ENCODE measurements around the gene FEM1C.

The FEM1C gene

DNA sequence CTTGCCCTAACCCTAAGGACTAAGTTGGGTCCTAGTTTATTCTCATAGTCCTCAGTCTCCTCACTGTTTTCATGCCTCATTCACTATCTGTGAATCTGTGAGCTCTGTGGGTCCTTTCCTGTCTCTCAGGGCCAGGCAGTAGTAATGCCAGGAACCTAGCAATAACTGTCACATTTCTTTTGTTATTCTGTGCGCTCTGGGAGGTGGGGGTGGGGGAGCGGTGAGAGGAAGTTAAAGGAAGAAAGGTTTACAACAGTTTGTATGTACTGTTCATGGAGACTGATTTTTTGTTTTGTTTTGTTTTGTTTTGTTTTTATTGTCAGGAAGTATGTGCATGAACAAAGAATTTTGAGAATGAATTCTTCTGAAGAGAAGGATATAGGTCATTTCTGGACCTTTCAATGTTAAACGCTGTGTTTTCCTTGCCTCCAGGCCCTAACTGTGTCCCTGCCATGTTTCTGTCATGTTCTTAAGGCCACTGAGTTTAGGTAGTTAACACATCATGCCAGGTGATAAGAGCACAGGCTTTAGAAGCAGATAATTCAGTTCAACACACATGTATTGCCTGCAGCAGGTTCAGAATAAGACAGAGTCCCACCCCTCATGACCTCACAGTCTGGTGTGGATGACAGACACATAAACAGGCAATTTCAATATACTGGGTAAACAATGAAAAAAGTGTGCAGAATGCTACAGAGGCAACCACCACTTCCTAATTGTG, 13.3 kb upstream of the FEM1C start:
- no peak for DNase-seq (ENCODE audit: low spot score)

DNA sequence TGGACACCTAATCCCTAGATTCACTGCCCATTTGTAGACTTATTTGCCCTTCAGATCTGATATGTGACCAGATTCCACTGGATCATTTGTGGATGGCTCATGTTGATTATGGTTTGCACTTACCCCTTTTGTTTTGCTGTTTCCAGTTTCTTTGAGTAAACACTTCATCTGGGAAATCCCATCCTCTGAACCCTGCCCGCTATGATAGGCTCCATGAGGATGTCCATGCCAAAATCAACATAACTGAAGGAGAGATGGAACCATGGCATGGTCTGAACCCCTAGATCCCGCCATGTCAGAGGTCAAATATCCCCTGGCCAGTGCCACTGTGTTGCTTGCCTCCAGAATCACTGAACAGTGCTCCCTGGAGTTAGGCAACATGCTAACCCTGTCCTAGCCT, 11.7 kb upstream of the FEM1C start:
- DNase-seq (ENCODE audit: low spot score), result no peak

DNA sequence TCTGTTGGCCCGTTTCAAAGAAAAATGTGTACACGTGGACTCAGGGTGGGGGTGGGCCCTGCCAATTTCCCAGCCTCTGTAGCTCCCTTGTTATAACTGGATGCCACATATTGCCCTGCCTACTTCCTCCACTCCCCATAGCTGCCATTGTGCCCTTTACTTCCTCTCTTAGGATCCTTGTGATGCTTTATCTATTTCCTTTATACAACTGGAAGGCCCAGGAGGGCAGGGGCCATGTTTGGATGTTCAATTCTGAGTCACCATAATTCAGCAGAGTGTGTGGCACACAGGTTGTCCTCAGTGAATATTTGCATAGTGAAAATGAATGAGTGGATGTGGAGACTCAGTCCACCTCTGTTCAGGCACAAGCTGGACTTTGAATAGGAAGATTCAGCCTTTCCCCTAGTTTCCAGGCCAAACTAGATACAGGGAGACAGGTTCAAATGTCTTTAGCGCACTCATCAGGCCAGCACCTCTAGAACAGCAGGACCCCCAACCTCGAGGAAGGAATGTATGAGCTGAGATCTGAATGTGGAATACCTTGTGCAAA, 10.6 kb upstream of the FEM1C start:
- DNase-seq (ENCODE audit: low spot score), result no peak

DNA sequence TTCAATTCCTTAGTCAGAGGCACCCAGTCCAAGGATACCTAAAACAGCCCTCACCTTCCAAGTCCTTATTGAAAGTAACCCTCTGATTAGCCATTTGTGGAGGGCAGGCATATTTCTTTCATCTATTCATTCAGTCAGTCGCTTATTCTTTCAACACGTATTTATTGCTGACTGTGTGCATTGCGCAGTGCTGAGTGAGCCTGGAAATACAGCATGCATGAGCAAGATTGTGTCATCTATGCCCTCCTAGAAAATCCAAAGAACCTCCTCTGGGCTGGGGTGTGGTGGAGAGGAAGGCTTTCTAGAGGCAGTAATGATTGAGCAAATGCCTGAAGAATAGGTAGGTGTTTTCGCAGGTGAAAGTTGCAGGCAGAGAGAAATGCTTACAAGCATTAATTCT, 8.5 kb upstream of the FEM1C start:
- DNase-seq (ENCODE audit: low spot score), result no peak

DNA sequence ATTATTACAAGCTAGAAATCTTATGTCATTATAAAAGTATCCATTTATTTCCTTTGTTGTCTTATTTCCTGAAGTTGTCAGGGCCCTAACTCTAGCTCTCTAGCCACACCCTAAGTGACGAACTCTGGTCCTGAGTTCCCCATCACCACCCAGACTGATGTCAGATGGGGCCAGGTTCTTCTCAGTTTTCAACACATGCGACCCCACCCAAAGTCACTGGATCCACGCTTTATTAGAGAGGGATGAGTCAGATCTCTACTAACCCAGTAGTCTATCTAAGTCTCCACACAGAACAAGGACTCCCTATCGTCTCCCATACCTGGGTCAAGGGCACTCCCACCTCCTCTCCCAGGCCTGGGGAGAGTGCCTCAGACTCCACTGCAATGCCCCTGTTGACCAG, 6.8 kb upstream of the FEM1C start:
- peak; percentile 33 for DNase-seq (ENCODE audit: low spot score)

DNA sequence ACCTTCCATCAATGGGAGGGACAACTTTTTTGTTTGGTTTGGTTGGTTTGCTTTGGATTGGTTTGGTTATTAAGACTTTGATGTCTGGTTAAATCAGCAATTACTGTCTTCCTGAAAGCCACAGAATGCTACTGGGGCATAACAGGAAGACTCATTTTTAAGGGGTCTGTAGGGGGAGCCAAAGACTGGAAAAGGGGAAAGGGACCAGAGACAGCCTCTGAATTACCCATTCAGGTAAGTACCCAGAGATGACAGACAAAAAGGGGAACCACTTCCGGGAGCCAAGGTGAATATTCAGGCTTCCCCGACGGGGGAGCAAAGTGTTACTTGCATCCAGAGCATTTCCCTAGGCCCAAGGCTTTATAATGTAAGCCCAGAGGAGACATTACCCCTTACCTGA, 4.6 kb upstream of the FEM1C start:
- peak; percentile 47 for DNase-seq (ENCODE audit: low spot score)

DNA sequence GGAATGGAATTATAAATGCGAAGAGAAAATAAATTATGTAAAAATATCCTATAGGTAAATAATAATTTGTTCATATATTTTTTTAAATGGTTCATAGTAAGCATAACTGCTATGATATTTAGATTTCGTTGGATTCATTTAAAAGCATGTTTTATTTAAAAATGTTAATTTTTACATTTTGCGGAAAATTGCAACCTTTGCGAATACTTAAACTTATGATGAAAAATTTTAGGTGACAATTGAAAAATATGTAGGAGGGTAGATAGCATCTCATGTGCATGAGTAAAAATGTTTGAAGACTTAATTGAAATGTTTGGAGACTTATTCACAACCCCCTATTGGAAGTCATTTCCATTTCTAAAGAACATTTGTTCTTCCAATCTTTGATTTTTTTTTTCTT, 4.1 kb upstream of the FEM1C start:
- DNase-seq (ENCODE audit: low spot score), result no peak

DNA sequence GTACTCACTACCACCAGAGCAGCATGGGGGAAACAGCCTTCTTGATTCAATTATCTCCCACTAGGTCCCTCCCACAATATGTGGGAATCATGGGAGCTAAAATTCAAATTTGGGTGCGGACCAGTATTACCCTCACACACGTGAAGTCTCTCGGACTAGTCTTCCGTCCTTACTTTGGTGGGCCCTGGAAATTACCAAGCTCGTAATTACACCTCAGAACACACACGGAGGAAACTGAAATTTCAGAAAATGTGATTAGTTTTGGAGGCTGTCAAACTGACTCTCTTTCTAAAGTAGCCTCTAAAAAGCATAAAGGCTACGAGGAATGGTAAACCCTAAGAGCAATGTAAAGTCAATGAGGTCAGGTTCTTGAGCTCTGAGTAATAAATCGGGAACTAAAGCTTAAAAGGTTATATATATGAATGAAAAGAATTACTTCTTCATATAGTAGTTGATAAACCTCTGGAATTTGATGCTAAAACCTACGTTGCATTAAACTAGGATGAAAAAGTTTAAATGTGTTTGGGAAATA, 842 bp upstream of the FEM1C start:
- DNase-seq (ENCODE audit: low spot score), result no peak

DNA sequence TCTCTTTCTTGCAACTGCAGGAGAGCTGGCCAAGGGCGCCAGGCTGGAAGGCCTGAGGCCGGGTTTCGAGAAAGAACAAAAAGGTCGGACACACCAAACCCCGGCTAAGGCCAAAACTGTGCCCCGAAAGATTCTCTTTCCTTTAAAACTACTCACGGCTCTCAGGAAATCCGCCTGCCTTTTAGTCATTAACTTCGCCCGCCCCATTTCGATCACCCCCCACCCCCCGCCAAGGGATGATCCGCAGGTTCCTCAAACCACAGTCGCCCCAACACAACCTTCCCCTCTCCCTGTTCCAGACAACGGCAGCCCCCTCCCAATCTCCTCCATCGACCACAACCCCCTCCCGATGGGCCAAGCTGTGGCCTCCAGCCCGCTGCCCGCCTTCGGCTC, 536 bp downstream of the FEM1C start:
- DNase-seq (ENCODE audit: low spot score), result peak; percentile 57

DNA sequence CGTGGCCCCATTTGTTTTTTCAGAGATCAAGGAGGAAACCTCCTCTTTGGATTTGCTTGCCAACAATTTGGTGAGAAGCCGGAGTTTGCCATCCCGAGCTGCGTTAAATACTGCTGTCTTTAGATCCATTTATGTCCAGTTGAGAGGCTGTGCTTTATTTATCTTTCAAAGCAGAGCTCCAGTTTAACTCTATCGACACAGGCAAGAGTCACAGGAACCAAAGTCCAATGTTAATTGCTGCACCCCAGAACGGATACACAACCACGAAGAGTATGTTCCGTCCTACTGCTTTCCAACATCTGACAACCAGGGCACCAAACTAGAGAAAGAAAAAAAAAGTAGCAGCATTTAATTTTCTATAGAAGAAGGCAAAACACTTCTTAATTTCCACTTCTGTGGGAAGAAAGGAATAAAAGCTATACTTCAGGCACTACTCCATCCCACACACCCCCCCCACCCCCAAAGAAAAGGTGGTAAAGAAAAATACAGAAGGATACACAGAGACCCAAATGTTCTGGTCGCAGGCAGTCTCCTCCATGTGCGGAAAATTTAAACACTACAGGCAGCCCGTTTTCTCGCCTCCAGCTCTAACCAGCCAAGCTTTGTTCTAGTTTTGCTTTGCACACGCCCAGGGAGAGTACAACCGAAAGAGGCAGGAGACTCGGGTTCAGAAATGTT, 1.1 kb downstream of the FEM1C start:
- DNase-seq (ENCODE audit: low spot score), result peak; percentile 47

DNA sequence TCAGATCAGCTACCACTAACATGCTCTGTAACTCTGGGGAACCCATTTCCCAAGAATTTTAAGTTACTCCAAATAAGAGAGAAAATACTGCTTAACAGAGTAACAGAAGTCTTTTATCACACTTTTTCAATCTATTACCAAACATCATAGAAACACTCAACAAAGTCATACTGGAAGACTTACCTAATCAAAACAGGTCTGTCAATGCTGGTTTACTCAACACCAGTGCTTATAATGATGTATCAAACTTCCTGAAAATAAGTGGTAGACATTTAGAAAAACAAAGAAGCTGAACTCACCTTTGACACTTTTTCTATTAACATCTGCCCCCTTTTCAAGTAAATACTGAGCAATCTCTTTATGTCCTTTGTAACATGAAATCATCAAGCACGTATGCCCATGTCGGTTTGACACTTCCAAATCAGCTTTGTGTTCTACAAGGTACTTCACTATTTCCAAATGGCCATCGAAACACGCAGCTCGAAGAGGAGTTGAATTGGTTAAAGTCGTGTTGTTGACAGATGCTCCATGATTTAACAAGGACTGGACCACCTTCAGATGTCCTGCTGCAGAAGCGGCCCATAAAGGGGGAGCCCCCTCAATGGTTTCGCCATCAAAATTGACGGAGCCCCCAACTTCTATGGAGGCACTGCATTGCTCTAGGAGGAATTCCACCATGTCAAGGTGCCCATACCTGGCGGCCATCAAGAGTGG, 1.8 kb downstream of the FEM1C start:
- DNase-seq (ENCODE audit: low spot score), result peak; percentile 49

DNA sequence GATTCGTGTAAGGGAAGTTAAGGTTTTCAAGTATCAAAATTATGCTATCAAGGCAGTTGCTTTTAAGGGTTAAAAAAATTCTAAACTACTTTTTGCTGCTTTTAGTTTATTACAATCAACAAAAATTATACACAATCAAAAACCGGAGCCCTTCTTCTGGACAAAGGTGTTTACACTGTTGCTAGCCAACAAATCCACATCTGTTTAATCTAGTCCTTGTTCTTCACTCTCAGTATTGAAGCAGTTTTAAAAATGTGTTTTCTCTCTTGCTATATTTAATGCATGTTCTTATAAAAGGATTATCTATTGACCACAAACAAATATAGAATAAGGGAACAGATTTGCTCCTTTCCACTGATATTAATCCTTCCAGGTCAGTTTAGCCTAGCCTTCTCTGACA, 2.5 kb downstream of the FEM1C start:
- DNase-seq (ENCODE audit: low spot score), result no peak

DNA sequence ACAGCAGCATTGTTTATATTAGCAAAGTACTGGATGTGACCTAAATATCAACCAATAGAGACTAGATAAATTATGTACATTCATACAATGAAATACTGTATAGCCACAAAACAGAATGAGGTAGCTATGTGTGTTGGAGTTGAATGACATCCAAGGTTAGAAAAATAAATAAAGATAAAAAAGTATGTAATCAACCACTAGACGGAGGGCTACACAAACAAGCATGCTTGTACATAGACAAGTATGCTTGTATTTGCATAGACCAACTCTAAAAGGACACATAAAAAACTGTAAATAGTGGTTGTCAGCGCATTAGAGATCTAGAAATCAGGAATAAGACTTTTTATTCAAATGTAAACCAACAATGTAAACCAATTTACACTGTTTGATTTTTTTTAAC, 3.0 kb downstream of the FEM1C start:
- DNase-seq (ENCODE audit: low spot score), result peak; percentile 48

DNA sequence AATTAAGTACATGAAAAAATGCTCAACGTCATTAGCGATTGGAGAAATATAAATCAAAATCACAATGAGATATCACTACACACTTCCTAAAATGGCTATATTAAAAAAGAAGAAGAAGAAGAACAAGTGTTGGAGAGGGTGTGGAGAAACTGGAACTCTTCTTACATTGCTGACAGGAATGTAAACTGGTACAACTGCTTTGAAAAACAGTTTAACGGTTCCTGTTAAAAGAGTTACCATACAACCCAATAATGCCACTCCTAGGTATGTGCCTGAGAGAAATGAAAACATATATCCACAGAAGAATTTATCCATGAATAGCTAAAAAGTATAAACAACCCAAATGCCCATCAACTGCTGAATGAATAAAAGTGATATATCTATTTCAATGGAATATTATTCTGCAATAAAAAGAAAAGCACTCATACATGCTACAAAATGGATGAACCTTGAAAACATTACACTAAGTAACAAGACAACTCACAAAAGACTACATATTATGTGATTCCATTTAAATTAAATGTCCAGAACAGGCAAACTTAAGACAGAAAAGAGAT, 9.0 kb downstream of the FEM1C start:
- DNase-seq (ENCODE audit: low spot score), result no peak

DNA sequence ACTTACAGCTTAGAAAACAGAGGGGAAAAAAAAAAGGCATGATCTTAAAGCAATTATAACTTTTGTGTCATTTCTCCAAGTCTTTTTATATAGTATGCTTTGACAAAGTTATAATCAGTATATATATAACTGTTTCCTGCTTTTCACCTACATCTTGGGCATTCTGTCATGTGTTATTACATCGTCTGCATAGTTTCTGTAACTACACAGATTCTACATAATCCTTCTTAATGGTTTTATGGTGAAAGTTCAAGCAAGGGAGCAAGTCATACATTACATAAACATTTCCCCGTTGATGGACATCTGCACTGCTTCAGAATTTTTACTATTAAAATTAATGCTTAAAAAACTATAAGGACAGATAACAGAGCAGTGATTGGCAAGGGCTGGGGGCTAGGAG, 12.1 kb downstream of the FEM1C start:
- no peak for DNase-seq (ENCODE audit: low spot score)

DNA sequence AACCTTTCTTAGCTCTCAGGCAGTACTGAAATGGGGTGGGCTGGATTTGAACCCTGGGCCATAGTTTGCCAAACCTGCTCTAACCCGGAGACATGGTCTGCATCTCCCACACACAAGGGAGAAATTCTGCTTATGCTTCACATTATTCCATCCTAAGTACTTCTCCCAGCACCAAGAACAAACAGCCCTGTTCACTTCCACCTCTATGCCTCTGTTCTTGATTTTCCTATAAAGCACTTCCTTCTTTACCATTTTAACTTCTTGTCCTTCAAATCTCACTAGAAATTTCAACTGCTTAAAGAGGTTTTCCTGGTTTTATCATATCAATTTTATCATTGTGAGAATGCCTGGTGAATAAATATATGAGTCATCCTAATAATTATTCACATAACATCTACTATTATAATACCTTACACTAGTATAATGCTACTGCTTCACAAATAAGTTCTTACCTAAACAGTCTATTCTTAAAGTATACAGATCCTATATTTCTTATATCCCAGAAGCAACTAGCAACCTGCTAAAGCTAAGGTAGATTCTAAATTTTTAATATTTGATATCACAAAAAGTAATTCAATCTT, 12.7 kb downstream of the FEM1C start:
- DNase-seq (ENCODE audit: low spot score), result no peak

DNA sequence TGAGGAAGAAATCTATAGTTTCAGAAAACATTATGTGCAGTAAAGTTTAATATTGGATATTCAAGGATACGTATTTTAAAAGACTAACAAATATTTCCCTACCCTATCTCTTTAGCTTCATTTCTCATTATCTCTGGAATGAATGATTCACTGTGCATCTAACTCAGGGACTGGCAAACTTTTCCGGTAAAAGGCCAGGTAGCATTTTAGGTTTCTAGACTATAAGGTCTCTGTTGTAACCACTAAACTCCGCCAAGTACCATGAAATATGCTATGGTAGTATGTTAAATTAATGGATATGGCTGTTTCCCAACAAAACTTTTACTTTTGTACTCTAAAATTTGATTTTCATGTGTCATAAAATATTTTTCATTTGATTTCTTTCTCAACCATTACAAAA, 13.2 kb downstream of the FEM1C start:
- no peak for DNase-seq (ENCODE audit: low spot score)

DNA sequence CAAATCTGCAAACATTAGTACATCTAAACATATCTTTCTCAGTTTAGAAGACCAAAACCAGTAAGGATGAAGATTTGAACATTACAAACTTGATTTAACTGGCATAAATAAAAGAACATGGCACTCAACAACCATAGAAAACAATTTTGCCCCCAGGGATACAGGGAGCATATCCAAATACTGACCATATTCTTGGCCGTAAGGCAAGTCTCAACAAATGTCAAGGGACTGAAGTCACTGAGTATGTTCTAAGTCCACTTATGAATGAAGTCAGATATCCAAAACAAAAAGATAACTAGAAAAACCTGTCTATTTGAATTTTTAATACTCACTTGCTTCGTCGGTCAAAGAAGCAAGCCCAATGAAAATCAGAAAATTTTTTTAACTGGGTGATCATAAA, 14.1 kb downstream of the FEM1C start:
- no peak for DNase-seq (ENCODE audit: low spot score)

DNA sequence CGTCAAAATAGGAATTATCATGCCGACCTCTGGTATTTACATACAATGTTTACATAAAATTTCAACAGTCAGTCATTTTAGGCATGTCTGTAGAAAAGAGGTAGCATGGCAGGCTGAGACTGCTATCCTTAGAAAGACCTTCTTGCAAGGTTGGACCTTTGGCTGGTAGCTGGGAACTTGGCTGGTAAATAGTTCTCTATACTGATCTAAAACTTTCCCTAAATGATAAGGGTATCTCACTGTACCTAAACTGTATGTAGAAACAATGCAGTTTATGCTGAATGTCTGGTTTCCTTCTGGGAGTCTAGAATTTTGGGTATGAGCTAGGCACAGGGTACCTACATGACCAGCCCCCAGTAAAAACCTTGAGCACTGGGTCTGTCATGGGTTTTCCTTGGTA, 18.0 kb downstream of the FEM1C start:
- no peak for DNase-seq (ENCODE audit: low spot score)

DNA sequence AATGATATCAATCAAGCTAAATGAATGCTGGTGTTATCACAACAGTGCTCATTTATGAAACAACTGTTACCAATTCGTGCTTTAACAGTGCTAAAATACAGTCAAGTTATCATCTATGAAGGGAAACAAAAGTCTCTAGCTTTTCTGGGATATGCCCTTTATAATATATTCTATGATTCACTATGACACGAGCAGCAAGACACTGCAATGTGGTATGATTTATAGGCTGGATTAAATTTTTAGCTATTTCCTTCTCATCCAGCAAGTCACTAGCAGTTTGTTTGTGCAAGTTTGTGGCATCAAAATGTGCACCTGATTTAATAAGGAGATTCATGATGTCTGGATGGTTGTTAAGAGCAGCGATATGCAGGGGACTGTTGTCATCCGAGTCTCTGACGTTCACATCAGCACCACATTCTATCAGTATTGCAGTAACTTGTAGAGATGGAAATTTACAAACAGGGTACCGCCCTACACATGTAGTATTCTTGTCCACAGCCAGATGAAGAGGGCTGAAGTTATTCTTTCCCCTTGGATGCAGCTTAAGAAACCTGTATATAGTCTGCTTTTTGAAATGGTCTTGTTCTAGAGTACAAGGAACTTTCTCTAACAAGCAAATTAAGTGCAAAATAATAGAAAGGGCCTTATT, 20.3 kb downstream of the FEM1C start:
- no peak for DNase-seq (ENCODE audit: low spot score)

DNA sequence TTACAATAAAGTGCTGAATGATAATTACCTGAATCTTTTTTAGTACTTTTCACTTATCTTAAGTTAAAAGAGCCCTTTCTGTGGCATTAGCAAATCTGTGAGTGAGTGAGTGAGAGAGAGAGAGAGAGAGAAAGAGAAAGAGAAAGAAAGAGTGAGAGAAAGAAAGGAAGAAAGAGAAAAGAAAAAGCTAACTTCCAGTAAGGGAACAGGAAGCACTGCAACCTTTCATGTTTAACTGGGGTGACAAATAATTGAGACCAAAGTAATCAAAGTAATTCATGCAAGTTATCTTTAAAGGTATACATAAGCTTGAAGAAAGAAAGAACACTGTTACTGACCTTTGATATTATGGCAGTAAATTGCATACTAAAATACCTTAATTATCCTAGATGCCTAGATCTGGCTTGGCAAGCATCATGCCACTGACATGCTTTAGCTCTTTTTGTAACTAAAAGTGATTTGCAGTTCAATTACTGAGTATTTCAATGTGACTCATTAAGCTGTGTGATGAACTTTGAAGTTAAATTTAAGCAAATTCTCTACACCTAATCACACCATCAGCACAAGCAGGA, 21.7 kb downstream of the FEM1C start:
- no peak for DNase-seq (ENCODE audit: low spot score)
